Loucy (cell line): ENCODE measurements around the gene UBE2Q1.

Experiments used
- H2AFZ ChIP-seq: fragments of 200-600 bp; sonication (generic); 2 replicates; pipeline ENCODE4 v1.6.0; 2016; ENCODE audit warnings: antibody characterized with exemption, mild to moderate bottlenecking, low read length, moderate library complexity
- H3F3A ChIP-seq: fragments of 200-600 bp; 2 replicates; pipeline ENCODE4 v1.6.0; 2016; ENCODE audit warnings: antibody characterized with exemption, low read depth, mild to moderate bottlenecking
- H3K27me3 ChIP-seq: fragments of 200-600 bp; sonication (generic); 2 replicates; pipeline ENCODE4 v1.6.1; 2014; ENCODE audit warnings: low read length, mild to moderate bottlenecking; ENCODE audit not compliant: insufficient read depth, poor library complexity, severe bottlenecking
- H3K36me3 ChIP-seq: fragments of 200-600 bp; sonication (generic); 2 replicates; pipeline ENCODE4 v1.6.1; 2016; ENCODE audit warnings: low read length; ENCODE audit not compliant: insufficient read depth
- H3K4me1 ChIP-seq: fragments of 200-600 bp; sonication (generic); 2 replicates; pipeline ENCODE4 v1.5.1; 2014; ENCODE audit warnings: low read length, mild to moderate bottlenecking; ENCODE audit not compliant: insufficient read depth, poor library complexity, severe bottlenecking
- H3K4me2 ChIP-seq: fragments of 200-600 bp; sonication (generic); 2 replicates; pipeline ENCODE4 v1.6.0; 2014; ENCODE audit warnings: antibody characterized with exemption, low read length, low read depth, mild to moderate bottlenecking; ENCODE audit not compliant: poor library complexity, severe bottlenecking
- H3K4me3 ChIP-seq: fragments of 200-600 bp; sonication (generic); 2 replicates; pipeline ENCODE4 v1.5.1; 2014; ENCODE audit warnings: low read length, mild to moderate bottlenecking, mixed read lengths; ENCODE audit not compliant: poor library complexity, severe bottlenecking
- H3K79me2 ChIP-seq: fragments of 200-600 bp; sonication (generic); 2 replicates; pipeline ENCODE4 v1.6.1; 2014; ENCODE audit warnings: low read length; ENCODE audit not compliant: insufficient read depth
- H3K9ac ChIP-seq: fragments of 200-600 bp; sonication (generic); 2 replicates; pipeline ENCODE4 v1.6.0; 2014; ENCODE audit warnings: mild to moderate bottlenecking, low read depth, low read length, moderate library complexity; ENCODE audit not compliant: poor library complexity, severe bottlenecking
- H3K9me2 ChIP-seq: fragments of 200-600 bp; sonication (generic); replicated peaks from 2 replicates; pipeline ENCODE4 v1.6.1; 2016; ENCODE audit warnings: low read depth, low read length, mixed read lengths
- H3K9me3 ChIP-seq: fragments of 200-600 bp; sonication (generic); 2 replicates; pipeline ENCODE4 v1.6.1; 2014; ENCODE audit warnings: mild to moderate bottlenecking, antibody characterized with exemption, low read length, low read depth; ENCODE audit not compliant: insufficient read depth
- H4K20me1 ChIP-seq: fragments of 200-600 bp; sonication (generic); 2 replicates; pipeline ENCODE4 v1.6.0; 2014; ENCODE audit warnings: antibody characterized with exemption, low read length, mild to moderate bottlenecking; ENCODE audit not compliant: insufficient read depth, poor library complexity, severe bottlenecking
- EZH2phosphoT487 ChIP-seq: fragments of 200-600 bp; IDR thresholded peaks from 2 replicates; pipeline ENCODE4 v1.6.1; 2018; ENCODE audit warnings: antibody characterized with exemption, mild to moderate bottlenecking, moderate library complexity, borderline replicate concordance
- TF ChIP-seq, protein P1 (sequence below): fragments of 200-600 bp; sonication (generic); conservative IDR thresholded peaks from 2 replicates; pipeline ENCODE4 v1.5.1; 2014; ENCODE audit warnings: mild to moderate bottlenecking, antibody characterized with exemption, low read length

The UBE2Q1 gene

DNA sequence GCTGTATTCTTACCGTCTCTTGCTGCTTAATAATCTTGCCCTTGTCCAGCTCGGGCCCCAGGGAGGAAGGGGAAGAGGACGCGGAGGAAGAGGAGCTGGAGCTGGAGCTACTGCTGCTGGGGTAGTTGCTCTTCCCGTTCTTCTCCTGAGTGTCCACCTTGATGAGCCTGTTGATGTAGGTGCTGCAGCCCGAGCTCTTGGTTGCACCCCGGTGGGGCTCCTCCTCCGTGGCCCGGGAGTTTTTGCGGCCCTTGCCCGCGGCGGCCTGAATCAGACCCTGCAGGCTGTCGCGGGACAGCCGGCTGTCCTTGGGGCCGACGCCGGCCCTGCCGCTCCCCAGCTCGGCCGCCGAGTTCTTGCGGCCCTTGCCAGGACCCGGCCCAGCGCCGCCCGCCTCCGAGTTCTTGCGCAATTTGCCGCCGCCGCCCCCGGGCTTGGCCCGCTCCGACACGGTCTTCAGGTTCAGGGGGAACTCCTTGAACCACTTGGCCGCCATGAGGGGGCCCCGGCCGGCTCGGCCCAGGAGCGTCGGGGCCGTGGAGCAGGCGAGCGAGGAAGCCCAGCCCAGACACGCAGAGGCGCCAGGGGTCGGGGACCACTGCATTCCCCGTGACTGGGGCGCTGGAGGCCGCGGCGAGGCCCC, 56.9 kb downstream of the UBE2Q1 start:
- no peaks in the 10 kb centered on the region for H3K27me3 ChIP-seq
- H3K9me2 ChIP-seq, result no peaks in the 10 kb centered on the region
- no peak overlapping the region for H3K4me3 ChIP-seq
- no peaks in the 10 kb centered on the region for H3K9me3 ChIP-seq
- peaks cover 18% of the 10 kb centered on the region for H3K4me1 ChIP-seq
- H3K36me3 ChIP-seq, result no peaks in the 10 kb centered on the region
- peaks cover 9% of the 10 kb centered on the region for H3F3A ChIP-seq
- H3K9ac ChIP-seq, result no peak overlapping the region
- no peaks in the 10 kb centered on the region for H3K79me2 ChIP-seq
- no peak for TF ChIP-seq EZH2phosphoT487
- TF ChIP-seq, protein P1, sequence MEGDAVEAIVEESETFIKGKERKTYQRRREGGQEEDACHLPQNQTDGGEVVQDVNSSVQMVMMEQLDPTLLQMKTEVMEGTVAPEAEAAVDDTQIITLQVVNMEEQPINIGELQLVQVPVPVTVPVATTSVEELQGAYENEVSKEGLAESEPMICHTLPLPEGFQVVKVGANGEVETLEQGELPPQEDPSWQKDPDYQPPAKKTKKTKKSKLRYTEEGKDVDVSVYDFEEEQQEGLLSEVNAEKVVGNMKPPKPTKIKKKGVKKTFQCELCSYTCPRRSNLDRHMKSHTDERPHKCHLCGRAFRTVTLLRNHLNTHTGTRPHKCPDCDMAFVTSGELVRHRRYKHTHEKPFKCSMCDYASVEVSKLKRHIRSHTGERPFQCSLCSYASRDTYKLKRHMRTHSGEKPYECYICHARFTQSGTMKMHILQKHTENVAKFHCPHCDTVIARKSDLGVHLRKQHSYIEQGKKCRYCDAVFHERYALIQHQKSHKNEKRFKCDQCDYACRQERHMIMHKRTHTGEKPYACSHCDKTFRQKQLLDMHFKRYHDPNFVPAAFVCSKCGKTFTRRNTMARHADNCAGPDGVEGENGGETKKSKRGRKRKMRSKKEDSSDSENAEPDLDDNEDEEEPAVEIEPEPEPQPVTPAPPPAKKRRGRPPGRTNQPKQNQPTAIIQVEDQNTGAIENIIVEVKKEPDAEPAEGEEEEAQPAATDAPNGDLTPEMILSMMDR, result no peak
- H2AFZ ChIP-seq, result no peak overlapping the region
- no peaks in the 10 kb centered on the region for H4K20me1 ChIP-seq
- no peak overlapping the region for H3K4me2 ChIP-seq

- H3K27me3 ChIP-seq, result no peaks in the 10 kb centered on the region
- H3K79me2 ChIP-seq, result no peaks in the 10 kb centered on the region
- no peaks in the 10 kb centered on the region for H3K9me3 ChIP-seq
- no peaks in the 10 kb centered on the region for H3K36me3 ChIP-seq
- no peak overlapping the region for H3K9ac ChIP-seq
- no peak overlapping the region for H2AFZ ChIP-seq
- no peak overlapping the region for H3K4me3 ChIP-seq
- H3K9me2 ChIP-seq, result no peaks in the 10 kb centered on the region
- no peak for TF ChIP-seq EZH2phosphoT487
- TF ChIP-seq, protein P1, result no peak
- no peak overlapping the region for H3K4me2 ChIP-seq
- H4K20me1 ChIP-seq, result no peaks in the 10 kb centered on the region
- peaks cover 19% of the 10 kb centered on the region for H3F3A ChIP-seq
- H3K4me1 ChIP-seq, result peaks cover 29% of the 10 kb centered on the region
These were observed 57.9 kb downstream of the UBE2Q1 start for GRCh38 chr1:154500533-154500932.

DNA sequence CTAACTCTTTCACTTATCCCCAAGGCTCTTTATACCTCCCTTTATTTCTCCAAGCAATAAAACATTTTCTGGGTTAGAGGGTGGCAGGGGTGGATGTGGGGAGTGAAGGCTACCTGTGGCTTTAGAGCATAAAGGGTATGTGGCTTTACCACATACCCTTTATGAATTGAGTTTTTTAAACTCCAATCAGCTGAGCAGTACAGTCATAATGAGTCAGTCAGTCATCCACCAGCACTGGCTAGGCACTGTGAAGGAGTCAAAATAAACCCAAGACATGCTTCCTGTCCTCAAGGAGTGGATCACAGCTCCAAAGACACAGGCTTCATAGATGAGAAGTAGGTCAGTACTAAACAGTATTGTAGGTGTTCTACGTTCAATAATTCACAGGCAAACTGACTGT, 59.0 kb downstream of the UBE2Q1 start:
- no peaks in the 10 kb centered on the region for H3K79me2 ChIP-seq
- no peak overlapping the region for H2AFZ ChIP-seq
- no peaks in the 10 kb centered on the region for H3K9me3 ChIP-seq
- H3K9ac ChIP-seq, result no peak overlapping the region
- H3K4me2 ChIP-seq, result no peak overlapping the region
- no peaks in the 10 kb centered on the region for H4K20me1 ChIP-seq
- H3K9me2 ChIP-seq, result no peaks in the 10 kb centered on the region
- H3F3A ChIP-seq, result peaks cover 20% of the 10 kb centered on the region
- peaks cover 36% of the 10 kb centered on the region for H3K4me1 ChIP-seq
- no peaks in the 10 kb centered on the region for H3K36me3 ChIP-seq
- no peak overlapping the region for H3K4me3 ChIP-seq
- TF ChIP-seq, protein P1, result no peak
- TF ChIP-seq EZH2phosphoT487, result no peak
- no peaks in the 10 kb centered on the region for H3K27me3 ChIP-seq
